Bronchial epithelial cell (primary cell): ENCODE data around the gene CYP2C9. TPM values are rescaled to one million over a fixed set of nuclear protein-coding genes. Genes with fewer than 3 reads are reported as not detected.

ENCODE experiments used
- DNase-seq: peaks from one replicate; pipeline ENCODE4 v3.0.0-alpha.2; 2010; ENCODE audit warnings: low read depth
- FAIRE-seq: peaks from 2 replicates; lab custom pipeline; 2011; peaks lifted over from hg19 to GRCh38; lab: Jason Lieb, UNC
- H3K27me3 ChIP-seq: 2 replicates; pipeline ENCODE4 v1.5.1; 2011; ENCODE audit warnings: low read length; ENCODE audit not compliant: control insufficient read depth, insufficient read depth
- H3K36me3 ChIP-seq: 2 replicates; pipeline ENCODE4 v1.5.1; 2011; ENCODE audit warnings: low read length; ENCODE audit not compliant: control insufficient read depth, insufficient read depth
- H3K4me3 ChIP-seq: 2 replicates; pipeline ENCODE4 v1.5.1; 2011; ENCODE audit warnings: mild to moderate bottlenecking, low read depth, low read length, control low read depth
- CTCF ChIP-seq: IDR thresholded peaks from 2 replicates; pipeline ENCODE4 v1.5.1; 2011; ENCODE audit warnings: mild to moderate bottlenecking, moderate library complexity, low read length, control low read depth, inconsistent platforms; ENCODE audit not compliant: insufficient read depth, severe bottlenecking
- total RNA-seq: library from RNA; depleted of rRNA; stranded (reverse); fragments of >200 nt; gene quantifications from 2 replicates; pipeline ENCODE4 v1.2.1, GENCODE V29; 2014

Gene CYP2C9
- total RNA-seq, 1 donor from 2014 or later: not detected

DNA sequence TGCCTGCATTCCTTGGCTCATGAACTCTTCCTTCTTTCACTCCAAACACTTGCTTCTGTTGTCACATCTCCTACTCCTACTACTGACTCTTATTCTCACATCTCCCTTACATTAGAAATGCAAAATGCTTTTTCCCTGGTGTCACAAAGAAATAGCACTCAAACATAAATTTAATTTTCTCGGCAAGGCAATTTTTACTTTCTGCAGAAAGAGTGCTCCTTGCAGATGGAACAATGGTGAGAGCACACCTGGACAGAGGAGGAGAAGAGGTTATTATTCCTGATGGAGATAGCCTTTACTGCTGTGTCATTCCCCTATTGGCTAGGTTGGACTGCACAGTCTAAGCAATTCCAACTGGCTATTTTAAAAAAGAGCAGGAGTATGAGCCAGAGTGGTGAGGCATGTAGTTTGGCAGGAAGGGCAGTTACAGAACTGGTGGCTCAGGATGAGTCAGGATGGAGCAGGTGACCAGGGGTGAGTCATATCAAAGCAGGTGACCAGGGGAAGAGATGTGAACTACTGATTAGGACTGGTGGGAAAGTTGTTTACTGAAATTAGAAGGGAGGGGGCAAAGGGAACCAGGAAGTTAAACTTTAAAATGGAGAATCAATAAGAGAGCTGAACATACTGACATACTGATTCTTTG lies 52.9 kb downstream of the CYP2C9 start:
- TF ChIP-seq CTCF: no peak
- peak; percentile 27 for DNase-seq
- H3K36me3 ChIP-seq: no peaks in the 10 kb centered on the region
- no peaks in the 10 kb centered on the region for H3K27me3 ChIP-seq
- no peak for FAIRE-seq
- no peak overlapping the region for H3K4me3 ChIP-seq

DNA sequence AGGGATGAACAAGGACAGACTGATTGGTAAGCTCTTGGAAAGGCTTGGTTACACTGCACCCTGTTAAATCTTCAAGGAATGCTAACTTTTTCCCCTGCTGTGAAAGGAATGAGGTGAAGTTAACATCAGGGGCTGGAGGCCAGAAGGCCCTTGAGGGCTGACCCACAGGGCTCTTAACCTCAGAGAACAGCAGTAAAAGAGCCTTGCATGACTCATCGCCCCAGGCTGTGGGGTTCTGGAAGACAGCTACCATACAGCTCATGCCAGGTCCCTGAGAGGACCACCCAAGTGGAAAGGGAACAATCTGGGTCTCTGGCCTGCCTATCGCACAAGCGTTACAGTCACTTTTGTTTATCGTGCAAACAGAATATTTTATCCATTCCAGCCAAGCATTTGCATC lies 54.4 kb downstream of the CYP2C9 start:
- no peak for TF ChIP-seq CTCF
- no peak overlapping the region for H3K4me3 ChIP-seq
- no peaks in the 10 kb centered on the region for H3K27me3 ChIP-seq
- H3K36me3 ChIP-seq: no peaks in the 10 kb centered on the region
- DNase-seq (no peak), FAIRE-seq (no peak)

DNA sequence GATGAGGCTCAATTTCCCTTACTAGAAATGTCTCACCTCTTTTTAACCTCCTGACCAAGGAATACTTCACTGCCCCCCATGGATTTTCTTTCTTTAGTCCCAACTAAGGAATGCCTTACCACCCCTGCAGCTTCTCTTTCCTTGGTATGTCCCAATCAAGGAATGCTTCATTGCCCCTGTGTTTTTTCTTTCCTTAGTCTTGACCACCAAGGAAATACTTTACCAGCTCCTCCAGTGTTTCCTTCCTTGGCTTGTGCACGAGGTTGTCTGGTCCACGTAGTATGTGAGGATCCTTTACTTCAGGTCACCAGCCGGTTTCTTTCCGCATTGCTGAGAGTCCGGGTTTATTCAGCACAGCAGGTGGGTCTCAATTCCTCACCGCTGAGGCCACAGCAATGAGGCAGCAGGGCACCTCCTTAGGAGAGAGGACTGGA lies 59.3 kb downstream of the CYP2C9 start:
- DNase-seq (no peak), FAIRE-seq (no peak)
- no peak for TF ChIP-seq CTCF
- H3K27me3 ChIP-seq: no peaks in the 10 kb centered on the region
- H3K4me3 ChIP-seq: no peak overlapping the region
- no peaks in the 10 kb centered on the region for H3K36me3 ChIP-seq

DNA sequence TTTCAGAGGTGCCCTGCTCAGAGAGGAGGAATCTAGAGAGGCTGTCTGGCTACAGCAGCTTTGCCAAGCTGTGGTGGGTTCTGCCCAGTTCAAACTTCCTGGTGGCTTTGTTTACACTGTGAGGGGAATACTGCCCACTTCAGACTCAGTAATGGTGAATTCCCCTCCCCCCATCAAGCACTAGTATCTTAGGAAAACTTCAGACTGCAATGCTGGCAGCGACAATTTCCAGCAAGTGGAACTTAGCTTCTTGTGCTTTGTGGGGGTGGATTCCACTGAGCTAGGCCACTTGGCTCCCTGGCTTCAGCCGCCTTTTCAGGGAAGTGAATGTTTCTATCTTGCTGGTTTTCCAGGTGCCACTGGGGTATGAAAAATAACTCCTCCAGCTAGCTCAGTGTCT lies 88.0 kb downstream of the CYP2C9 start:
- no peaks in the 10 kb centered on the region for H3K36me3 ChIP-seq
- DNase-seq: no peak
- no peak for FAIRE-seq
- no peak for TF ChIP-seq CTCF
- H3K27me3 ChIP-seq: no peaks in the 10 kb centered on the region
- H3K4me3 ChIP-seq: no peak overlapping the region

DNA sequence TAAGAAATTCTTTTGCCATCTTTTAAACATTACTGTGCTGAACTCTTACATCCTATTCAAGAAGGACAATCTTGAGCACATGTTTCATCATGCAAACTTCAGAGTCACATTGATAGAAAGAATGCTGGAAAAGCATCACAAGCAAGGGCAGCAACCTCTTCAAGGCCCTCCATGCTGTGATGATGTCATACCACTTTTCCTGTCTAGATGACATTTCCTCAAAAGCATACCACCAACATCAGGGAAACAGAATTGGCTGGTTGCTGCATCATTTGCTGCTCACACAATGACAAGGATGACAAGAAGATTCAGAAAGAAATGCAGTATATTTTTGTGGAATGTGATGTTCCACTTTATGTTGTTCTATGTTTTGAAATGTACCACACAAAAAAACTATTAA lies 93.2 kb downstream of the CYP2C9 start:
- FAIRE-seq (no peak), DNase-seq (no peak)
- no peak overlapping the region for H3K4me3 ChIP-seq
- H3K27me3 ChIP-seq: no peaks in the 10 kb centered on the region
- no peaks in the 10 kb centered on the region for H3K36me3 ChIP-seq
- TF ChIP-seq CTCF: no peak

GRCh38 chr10:95034401-95034800 lies 95.9 kb downstream of the CYP2C9 start:
- no peaks in the 10 kb centered on the region for H3K27me3 ChIP-seq
- FAIRE-seq: no peak
- no peaks in the 10 kb centered on the region for H3K36me3 ChIP-seq
- no peak for DNase-seq
- TF ChIP-seq CTCF: no peak
- no peak overlapping the region for H3K4me3 ChIP-seq
